ENCODE results near the gene ADGRG2.

Gene ADGRG2

GRCh38 chrX:18962329-18962728 lies 159.9 kb downstream of the ADGRG2 start:
- in situ Hi-C loops (cut with HindIII; ENCODE audit: low sequenced_read_pairs): no loop called here
- no peak for DNase-seq (ENCODE audit: low read depth, low spot score)
- H3K4me3 ChIP-seq (ENCODE audit: low read depth, low read length): no peak overlapping the region
- TF ChIP-seq CTCF (IDR thresholded peaks at IDR 0.05; ENCODE audit: low read depth, low read length): no peak

GRCh38 chrX:18961686-18962085 lies 160.6 kb downstream of the ADGRG2 start:
- peak; percentile 17 for DNase-seq (ENCODE audit: low read depth, low spot score)

GRCh38 chrX:18956303-18957032 lies 165.8 kb downstream of the ADGRG2 start:
- no peak for TF ChIP-seq CTCF (IDR thresholded peaks at IDR 0.05; ENCODE audit: low read depth, low read length)
- no peak for DNase-seq (ENCODE audit: low read depth, low spot score)
- in situ Hi-C loops (cut with HindIII; ENCODE audit: low sequenced_read_pairs): no loop called here
- H3K4me3 ChIP-seq (ENCODE audit: low read depth, low read length): no peak overlapping the region

More at GRCh38 chrX:18961686-18962085, 160.6 kb downstream of the ADGRG2 start:
- in situ Hi-C loops (cut with HindIII; ENCODE audit: low sequenced_read_pairs): no loop called here
- no peak overlapping the region for H3K4me3 ChIP-seq (ENCODE audit: low read depth, low read length)
- no peak for TF ChIP-seq CTCF (IDR thresholded peaks at IDR 0.05; ENCODE audit: low read depth, low read length)

- in situ Hi-C loops (cut with HindIII; ENCODE audit: low sequenced_read_pairs): no loop called here
These were observed 166.6 kb downstream of the ADGRG2 start for GRCh38 chrX:18955676-18956075.

GRCh38 chrX:18951032-18951431 lies 171.2 kb downstream of the ADGRG2 start:
- no peak for DNase-seq (ENCODE audit: low read depth, low spot score)
- TF ChIP-seq CTCF (IDR thresholded peaks at IDR 0.05; ENCODE audit: low read depth, low read length): no peak
- H3K4me3 ChIP-seq (ENCODE audit: low read depth, low read length): no peak overlapping the region
- in situ Hi-C loops (cut with HindIII; ENCODE audit: low sequenced_read_pairs): no loop called here

More at GRCh38 chrX:18955676-18956075, 166.6 kb downstream of the ADGRG2 start:
- DNase-seq (ENCODE audit: low read depth, low spot score): no peak
- no peak overlapping the region for H3K4me3 ChIP-seq (ENCODE audit: low read depth, low read length)
- no peak for TF ChIP-seq CTCF (IDR thresholded peaks at IDR 0.05; ENCODE audit: low read depth, low read length)

GRCh38 chrX:18949944-18950301 lies 172.3 kb downstream of the ADGRG2 start:
- in situ Hi-C loops (cut with HindIII; ENCODE audit: low sequenced_read_pairs): no loop called here
- no peak overlapping the region for H3K4me3 ChIP-seq (ENCODE audit: low read depth, low read length)
- no peak for DNase-seq (ENCODE audit: low read depth, low spot score)
- TF ChIP-seq CTCF (IDR thresholded peaks at IDR 0.05; ENCODE audit: low read depth, low read length): no peak

All from astrocyte of the spinal cord (primary cell).